Stimulated activated CD8-positive, alpha-beta memory T cell treated with anti-CD3 and anti-CD28 coated beads, Interleukin-4, amount 100 ng/mL, for 48 hours (primary cell): Measurements from ENCODE around the gene ELL.

ENCODE experiments used
- DNase-seq: peaks from one replicate; pipeline ENCODE4 v3.0.0-alpha.2; 2020

Gene ELL

DNA sequence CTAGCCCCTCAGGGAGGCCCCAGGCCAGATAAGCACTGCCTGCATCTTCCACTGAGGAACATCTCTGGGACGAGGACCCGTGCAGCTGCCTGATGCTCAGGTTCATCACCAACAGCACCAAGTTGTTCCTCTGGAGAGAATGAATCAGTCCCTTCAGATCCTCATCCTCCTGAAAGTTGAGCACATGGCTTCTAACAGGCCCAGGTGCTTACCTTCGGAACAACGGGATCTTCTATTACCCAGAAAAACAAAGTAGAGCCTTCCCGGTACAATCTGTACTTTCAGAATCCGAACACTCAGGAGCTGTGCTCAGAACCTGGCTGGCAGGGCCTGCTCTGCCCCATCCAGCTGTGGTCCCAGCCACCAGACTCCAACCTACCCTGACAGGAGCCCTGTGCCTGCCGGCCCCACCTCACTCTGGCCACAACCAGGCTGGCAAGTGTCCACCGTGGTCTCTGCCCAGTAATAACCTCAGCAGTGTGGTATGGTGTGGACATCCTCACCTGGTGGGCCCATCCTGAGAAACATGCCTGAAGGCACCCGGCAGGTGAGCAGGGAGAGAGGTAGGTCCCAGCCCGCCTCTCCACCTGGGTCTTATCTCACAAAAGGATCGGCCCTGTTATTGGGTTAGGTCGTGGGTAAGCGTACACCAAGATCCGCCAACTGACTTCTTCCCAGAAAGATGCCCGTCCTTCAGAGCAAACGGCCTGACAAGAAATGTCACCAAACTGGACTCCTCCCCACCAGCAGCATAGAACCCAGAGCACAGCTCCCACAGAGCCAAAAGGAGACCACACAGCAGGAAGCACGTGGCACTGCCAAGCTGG lies 34.1 kb downstream of the ELL start:
- DNase-seq: no peak

DNA sequence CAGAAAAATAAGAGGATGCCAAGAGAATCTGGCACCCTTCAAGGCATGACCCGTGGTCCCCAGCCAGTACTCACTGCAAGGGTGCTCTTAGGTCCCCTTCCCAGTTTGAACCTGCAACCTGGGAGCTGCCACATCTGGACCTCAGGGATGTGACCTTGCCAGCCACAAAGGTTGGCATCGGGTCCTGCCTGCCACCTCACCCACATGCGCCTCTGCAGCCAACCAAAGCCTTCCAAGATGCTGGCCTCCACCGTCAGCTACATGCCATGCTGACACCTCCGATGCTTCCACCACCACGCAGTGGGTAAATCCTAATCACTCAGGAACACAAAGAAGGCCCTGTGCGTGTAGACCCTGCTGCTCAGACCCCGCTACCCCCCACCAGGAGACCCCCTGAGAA lies 35.1 kb downstream of the ELL start:
- DNase-seq: no peak

DNA sequence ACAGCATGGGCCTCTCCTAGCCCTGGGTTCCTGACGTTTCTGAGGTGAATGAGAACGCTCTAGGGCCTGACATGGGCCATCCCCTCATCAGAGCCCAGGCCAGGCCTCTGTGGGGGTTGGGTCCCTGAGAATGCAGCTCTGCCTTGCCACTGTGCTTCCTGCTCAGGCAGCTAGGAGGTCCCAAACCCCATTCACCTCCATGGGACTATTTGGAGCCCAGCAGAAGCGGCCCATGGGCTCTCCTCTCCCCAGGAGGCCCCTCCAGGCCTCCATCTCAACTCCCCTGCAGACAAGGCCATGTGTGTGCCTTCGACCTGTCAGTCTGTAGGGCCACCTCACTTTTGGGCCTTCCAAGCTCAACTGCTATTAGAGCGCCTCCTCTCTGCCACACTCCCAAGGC lies 36.9 kb downstream of the ELL start:
- no peak for DNase-seq

DNA sequence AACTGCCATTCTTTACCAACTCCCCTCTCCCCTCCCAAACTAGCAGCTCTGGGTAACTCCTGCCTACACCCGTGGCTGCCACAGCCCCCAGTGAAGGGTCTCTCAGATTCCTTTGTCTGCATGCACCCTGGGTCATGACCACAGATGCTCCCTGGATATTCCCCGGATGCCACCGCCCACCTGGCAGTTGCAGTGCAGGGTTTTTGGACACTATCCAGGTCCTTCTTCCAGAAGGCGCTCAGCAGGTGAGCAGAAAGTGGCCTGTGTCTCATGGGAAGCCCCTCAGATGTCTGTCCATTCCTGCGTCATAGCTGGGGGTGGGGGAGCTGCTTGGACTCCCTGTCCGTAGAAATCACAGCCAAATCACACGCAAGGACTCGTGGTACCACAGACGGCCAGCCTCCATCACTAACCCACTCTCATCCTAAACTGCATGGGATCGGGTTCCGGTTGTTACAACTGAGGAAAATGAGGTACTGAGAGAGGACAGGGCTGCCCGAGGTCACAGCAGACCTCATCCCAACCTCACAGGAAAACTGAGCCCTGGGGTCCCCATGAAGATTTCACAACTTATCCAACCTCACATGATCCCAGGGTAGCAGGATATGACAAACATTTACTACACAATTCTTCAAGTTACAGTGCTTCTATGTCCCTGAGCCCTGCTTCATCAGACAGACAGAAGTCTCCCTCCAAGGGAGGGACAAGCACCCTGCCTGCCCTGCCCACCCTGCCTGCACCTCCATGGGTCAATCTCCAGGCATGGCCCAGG lies 38.6 kb downstream of the ELL start:
- DNase-seq: no peak

DNA sequence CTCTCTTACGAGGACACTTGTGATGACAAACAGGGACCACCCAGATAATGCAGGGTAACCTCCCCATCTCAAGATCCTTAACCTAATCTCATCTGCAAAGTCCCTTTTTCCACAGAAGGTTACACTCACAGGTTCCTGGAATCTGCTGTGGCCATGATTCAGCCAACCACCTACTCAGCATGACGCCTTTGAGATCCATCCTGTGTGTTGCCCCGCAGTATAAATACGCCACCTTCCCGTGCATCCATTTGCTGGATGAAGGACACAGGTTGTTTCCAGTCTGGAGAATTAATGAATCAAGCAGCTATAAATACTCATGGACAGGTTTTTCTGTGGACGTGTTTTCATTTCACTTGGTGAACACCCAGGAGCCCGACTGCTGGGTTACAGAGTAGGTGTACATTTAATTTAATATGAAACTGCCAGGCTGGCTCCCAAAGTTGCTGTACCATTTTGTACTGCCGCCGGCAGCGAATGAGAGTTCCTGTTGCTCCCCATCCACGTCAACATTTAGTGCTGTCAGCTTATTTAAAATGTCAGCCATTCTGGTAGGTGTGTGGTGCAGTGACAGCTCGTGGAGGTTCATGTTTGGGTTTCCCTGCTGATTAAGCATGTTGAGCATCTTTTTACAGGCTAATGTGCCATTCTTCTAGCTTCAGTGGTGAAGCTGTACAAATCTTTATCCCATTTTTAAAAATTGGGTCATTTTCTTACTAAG lies 40.2 kb downstream of the ELL start:
- DNase-seq: peak; percentile 60

DNA sequence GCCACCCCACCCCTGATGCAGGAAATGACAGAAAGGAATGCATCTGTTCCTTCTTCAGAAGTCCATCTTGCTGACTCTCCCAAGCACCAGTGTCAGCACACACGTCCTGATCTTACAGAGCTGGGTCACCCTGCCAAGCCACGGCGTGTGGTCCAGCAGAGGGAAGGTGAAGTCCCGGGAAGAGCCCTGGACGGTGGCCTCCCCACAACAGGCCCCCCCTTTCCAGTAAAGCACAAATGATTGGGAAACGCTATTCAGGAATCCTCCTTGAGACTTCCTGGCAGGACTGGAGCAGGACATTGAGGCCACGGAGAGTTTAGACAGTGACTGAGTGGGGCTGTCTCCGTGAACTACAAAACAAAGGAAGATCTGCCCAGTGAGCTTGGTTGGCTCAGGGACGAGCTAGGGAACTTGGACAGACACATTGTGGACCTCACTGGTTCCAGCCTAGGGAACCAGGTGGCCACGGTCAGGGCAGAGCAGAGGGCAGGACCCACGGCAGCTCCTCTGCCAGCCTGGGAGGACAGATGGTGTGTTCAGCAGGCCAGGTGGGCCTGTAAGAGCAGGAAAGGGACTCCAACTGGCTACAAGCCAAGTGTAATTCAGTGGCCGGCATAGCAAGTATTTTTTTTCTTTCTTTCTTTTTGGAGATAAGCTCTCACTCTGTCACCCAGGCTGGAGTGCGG lies 41.7 kb downstream of the ELL start:
- DNase-seq: no peak

DNA sequence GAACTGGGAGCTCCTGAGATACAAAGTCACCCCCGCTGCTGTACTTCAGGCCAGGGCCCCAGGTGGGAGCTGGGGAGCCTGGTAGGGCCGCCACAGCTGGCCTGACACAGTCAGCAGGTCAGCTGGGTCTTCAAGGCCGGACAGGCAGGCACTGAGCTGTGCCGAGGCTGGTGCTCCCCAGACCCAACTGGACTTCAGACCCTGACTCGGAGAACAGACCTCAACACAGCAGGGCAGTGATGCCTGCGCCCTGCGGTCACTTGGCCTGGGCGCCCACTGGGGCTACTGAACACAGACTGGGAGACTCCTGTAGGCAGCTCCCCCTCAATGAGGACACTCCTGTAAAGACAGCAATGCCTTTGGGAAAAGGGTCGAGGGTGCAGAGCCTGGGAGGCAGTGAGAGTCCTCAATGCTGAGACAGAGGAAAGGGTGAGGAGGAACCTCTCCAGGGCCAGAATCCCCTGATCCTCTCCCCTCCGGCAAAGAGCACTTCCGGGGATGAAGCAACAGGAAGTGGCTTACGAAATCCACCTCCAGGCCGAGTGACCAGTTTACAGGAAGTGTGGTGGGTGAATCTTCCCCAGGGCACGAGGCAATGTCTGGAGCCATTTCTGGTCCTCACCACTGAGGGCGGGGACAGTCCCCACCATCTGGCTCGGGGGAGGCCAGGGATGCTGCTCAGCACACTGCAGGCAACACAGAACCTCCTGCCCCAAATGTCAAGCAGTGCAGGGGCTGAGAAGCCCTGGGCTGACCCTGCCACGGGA lies 43.1 kb downstream of the ELL start:
- peak; percentile 85 for DNase-seq

DNA sequence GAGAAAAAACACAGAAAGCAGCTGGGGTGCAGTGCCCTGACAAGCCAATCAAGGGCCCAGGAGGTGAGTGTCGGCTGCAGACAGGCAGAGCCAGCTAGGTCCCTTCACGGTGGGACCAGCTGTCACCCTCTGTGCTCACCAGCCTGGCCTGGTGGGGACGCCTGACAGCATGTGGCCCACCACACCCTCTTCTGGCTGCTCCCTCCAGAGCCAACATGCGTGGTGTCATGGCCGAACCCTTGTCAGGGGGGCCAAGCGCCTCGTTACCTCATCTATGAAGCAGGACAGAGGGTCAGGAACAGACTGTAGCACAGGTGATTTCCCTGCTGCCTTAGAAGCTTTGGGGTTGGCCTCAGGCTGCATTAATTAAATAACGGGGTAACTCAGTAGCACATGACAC lies 43.9 kb downstream of the ELL start:
- no peak for DNase-seq

DNA sequence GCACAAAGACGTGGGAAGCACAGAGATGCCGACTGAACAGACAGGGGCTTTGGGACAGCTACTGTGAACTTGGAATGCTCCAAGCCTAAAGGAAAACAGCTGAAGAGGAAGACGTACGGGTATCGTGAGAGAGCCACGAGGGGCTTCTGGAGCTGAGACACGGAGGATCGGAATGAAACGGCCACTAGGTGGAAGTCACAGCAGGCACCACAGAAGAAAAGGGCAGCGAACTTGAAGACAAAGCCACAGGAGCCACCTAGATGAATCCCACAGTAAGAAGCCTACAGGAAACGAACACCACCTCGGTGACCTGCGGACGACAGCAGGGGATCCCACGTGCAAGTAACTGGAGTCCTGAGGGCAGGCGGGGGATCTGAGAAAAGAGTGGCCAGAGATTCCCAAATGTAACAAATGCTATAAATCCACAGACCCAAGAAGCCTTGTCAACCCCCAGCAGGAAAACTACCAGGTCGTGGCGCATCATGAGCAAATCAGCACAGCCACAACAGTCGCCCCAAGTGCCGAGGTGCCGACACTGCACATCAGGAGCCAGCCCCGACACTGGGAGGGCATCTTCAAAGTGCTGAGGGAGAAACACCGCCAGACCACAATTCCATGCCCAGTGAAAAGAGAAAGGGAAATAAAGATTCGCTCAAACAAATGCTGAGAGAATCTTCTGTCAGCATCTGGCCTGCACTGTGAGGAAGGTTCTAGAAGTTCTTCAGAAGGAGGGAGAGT lies 44.7 kb downstream of the ELL start:
- DNase-seq: no peak

DNA sequence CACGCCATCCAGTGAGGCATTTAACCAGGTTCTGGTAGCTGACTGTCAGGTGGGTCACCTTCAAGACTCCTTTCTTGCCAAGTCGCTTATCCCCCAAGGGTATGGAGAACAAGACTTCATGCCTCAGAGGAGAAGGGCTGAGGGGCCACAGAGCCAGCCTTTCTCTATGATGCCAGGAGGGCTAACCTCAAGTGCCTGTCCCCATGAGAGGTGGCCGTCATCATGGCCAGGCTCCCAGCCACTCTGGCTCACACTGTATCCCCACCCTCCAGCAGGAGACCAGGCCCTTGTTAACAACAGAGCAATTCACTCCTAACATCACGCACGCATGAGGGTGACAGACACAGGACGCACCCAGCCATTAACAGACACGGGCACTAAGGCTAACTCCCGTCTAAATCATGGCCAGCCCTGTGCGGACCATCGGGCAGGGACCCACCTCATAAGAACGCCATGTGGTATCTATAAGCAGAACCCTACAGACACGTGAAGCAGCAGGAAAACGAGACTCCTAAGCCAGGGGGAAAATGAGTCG lies 45.3 kb downstream of the ELL start:
- DNase-seq: no peak

DNA sequence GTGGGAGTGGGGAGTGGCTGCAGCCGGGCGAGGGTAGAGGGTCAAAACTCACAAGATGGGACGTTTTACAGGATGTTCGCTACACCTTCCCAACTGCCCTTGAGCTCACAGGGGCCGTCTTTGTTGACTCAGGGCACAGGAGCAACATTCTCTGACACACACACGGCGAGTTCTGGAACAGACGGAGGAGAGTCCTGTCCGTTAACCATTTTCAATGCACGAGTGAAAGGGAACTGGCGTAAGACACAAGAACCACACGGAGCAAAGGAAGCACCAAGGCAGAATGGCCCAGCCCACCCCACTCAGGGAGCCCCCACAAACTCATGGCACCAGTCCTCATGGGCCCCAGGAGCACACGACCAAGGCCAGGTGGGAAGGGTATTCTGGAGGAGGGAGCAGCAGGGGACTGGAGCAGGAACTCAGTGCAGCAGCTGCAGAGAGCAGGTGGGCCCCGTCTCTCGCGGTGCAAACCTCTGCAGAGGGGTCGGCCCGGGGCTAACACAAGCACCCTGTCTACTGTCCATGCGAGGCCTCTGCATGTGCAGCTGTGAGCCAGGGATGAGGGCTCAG lies 46.0 kb downstream of the ELL start:
- DNase-seq: no peak

DNA sequence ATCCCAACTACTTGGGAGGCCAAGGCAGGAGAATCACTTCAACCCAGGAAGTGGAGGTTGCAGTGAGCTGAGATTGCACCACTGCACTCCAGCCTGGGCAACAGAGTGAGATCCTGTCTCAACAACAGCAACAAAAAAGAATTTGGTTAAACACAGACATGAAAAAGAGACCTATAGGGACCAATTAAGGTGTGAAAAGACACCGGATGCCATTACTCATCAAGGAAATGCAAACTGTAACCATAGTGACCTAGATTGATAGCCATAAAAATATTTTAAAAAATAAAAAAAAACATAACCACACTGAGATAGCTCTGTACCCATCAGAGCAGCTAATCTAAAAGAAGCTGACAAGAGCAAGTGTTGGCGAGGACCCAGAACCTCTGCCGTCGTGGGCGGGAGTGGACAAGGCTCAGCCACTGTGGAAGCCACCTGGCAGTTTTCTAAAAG lies 46.8 kb downstream of the ELL start:
- no peak for DNase-seq

DNA sequence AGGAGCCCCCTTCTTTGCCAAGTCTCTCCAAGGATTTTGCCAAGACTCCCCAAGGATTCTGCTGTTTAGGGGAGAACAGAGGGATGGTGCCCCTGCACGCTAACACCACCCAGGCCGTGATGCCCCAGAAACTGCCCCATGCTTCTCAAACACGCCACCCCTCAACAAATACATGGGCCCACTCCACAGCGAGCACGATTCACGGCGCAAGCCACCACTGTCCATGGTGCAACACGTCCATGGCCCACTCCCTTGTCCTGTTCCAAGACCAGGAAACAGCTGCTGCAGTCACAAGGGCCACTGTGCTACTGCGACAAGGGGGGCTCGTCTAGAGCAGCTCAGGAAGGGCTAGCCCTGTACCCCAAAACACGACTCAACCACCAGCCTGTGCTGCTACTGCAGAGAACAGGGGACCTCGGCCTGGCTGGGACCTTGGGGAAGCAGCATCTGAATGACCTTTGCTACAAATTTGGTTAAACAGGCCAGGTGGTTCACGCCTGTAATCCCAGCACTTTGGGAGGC lies 47.4 kb downstream of the ELL start:
- DNase-seq: no peak

DNA sequence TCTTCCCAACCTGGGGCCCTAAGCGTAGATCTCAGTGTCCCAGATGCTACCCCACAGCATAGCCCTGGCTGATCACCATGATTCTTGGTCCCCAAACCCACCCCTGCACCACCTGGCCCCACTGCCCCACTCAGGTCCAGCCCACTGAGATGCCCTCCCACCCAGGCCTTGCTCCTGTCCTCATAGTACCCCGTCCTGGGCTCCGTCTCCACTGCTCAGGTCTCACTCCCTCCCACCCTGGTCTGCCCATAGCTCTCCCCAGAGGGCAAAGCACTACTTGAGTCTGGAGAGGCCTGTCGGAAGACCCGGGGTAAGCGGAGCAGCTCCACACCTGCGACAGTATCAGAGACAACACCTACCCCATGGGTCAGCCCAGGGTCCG lies 48.2 kb downstream of the ELL start:
- no peak for DNase-seq

DNA sequence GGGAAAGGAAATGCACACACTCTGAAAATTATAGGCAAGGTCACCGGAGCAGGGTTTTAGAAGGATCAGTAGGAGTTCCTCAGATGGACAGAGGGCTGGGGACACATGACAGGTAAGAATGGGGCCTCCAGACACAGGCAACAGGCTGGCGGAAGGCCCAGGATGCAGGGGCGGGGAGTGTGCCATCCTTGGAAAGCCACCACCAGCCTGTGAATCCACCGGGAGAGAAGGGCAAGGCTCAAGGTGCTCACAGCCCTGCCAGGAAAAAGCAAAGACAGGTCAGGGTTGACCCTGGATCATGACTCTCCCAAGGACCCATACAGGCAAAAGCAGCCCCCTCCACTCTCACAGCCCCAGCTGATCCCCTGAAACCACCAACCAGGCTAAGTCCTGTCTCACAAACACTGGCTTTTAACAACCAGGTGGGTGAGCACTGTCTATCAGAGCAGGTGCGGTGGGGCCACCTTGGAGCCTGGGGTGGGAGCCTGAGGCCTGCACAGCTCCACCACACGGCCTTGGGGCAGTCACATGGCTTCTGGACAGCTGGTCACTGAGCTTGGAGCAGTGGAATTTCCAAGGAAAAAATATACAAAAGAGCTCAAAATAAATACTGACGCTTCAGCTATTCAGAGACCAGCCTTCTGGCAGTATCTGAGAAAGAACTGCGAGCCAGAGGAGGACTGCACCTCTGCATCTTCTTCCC lies 48.7 kb downstream of the ELL start:
- DNase-seq: no peak

DNA sequence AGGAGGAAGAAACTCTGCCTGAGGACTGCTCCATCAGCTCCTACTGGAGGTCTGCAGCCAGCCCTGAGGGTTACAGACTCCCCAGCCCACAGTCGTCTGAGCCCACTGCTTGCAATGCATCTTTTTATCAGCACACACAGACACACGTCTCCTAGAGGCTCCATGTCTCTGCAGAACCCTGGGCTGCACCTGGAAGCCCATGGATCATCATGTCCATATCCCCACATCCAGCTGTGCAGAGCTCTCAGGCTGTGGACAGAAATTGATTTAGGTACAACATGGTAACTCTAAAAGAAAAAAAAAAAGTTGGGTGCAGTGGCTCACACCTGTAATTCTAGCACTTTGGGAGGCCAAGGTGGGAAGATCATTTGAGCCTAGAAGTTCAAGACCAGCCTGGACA lies 51.1 kb downstream of the ELL start:
- DNase-seq: no peak

DNA sequence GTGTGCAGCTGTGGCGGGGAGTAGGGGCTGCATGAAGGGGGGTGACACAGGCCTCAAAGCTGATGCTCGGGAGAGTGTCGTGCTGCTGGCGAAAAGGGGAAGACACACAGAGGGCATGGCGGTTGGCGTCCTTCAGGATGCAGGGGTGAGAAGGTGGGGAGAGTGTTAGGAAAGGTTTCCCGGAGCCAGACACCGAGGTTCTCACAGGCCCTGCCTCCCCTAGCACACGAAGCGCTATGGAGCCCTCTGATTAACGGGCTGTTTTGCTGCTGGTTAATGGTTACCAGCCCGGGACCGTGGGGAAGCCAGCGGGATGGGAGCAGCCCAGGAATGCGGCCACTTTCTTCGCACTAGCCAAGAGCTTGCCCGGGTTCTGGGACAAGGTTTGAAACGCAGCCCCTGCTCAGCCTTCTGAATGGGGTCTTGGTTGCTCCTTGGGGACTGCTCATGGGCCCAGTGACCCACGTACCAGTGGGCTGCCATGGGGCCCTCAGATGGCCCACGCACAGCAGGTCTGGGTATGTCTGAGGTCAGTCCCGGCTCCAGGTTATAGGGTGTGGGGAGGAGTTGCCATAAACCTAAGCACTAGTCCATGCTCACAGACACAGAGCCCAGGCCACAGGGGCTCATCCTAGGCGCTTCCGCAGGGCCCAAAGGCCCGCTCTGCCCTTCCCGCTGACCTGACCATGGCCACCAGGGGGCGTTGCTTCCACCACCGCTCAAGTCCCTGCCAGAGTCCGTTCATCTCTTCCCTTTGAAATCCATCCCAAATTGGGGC lies 52.6 kb downstream of the ELL start:
- peak; percentile 83 for DNase-seq

DNA sequence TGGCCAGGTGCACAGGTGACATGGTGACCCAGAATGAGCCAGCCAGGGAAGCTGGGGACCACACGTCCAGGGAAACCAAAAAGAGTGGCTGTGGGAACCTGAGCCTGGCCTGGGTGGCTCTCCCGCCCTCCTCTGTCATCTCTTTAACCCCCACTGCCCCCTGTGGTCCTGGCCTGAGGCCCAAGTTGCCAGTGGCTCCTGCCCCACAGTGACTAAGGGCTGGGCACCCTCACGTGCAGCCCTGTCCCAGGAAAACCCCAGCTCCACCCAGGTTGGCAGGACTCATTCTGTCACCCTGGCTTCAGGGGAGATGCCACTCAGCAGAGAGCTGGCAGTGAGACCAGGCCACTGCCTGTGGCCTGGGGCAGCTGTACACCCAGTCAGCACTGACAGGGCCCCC lies 53.4 kb downstream of the ELL start:
- no peak for DNase-seq

DNA sequence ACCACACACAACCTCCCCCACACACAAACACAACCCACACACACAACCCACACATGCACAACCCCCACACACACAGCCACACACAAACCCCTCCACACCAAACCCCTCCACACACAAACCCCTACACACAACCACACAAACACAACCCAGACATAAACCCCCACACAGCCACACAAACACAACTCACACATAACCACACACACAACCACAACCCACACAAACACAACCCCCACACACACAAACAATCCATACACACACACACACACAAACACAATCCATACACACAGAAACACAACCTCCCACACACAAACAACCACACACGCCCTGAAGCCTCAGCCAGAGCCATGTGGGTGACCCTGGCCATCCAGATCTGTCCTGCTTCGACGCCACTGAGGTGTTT lies 53.9 kb downstream of the ELL start:
- DNase-seq: no peak
